GM19043 (cell line): Measurements from ENCODE around the gene ADAMTSL3.

Experiments used
- ATAC-seq: cut with Tn5 transposase; IDR thresholded peaks from one replicate; pipeline ENCODE4 v1.9.1; 2021; ENCODE audit warnings: low read depth; ENCODE audit not compliant: unreplicated experiment

The ADAMTSL3 gene

GRCh38 chr15:83855956-83856355 lies 202.0 kb downstream of the ADAMTSL3 start:
- ATAC-seq: no peak

GRCh38 chr15:83858820-83859505 lies 205.0 kb downstream of the ADAMTSL3 start:
- ATAC-seq: no peak

GRCh38 chr15:83866692-83867091 lies 212.8 kb downstream of the ADAMTSL3 start:
- no peak for ATAC-seq

DNA sequence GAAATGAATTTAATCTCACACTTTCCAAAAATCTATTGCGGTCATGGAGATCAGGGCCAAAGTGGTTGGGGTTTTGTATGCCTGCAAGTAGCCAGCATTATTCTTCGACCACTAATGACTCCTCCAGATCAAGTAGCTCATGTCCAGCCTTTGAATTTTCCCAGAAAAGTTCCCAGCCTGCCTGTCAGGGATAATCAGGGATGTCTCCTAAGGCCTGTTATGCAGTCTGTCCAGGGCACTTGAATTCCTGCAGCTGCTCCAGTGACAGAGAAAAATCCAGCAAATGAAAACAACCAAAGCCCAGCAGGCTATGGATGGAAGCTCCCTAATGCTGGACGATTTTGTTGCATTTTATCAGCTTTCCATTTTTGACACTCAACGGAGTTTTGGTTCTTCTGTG lies 215.4 kb downstream of the ADAMTSL3 start:
- no peak for ATAC-seq

- peak; percentile 62 for ATAC-seq
Measured at GRCh38 chr15:83871808-83872559, 218.1 kb downstream of the ADAMTSL3 start.

DNA sequence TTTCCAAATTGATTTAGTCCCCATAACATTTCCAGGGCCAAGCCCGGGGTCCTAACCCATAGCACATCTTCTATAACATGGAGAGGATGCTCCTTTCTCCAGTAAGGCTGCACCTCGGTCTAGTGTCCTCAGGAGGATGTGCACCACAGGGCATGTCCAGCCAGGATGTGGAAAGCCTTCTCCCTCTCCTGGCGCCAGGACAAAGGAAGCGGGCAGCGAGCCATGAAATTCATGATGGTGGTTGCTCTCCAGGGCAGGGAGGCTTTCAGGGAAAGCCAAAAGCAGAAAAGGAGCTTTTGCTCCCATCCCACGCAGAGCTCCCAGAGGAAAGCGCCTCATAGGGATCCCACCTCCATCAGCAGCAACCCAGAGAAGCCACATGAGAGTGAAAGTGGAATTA lies 220.0 kb downstream of the ADAMTSL3 start:
- ATAC-seq: no peak

GRCh38 chr15:83880529-83880928 lies 226.6 kb downstream of the ADAMTSL3 start:
- ATAC-seq: no peak

- ATAC-seq: no peak
Measured at GRCh38 chr15:83881156-83881555, 227.2 kb downstream of the ADAMTSL3 start.

DNA sequence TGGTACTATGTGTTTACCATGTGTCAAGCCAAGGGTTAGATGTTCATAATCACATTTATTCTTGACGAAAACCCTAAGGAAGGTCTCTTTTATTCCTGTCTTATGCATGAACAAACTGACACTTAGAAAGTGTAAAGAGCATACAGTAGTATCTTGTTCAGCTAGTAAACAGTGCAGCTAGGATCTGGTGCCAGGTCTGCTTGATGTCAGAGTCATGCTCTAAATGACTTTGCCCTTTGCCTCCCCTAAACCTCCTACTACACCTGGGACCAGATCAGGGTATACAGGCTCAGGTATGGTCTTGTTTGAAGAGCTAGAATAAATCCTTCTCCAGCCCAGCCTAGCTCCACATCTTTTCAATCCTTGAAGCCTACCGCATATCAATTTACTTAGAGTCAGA lies 232.4 kb downstream of the ADAMTSL3 start:
- ATAC-seq: no peak

GRCh38 chr15:83887404-83887803 lies 233.5 kb downstream of the ADAMTSL3 start:
- no peak for ATAC-seq

DNA sequence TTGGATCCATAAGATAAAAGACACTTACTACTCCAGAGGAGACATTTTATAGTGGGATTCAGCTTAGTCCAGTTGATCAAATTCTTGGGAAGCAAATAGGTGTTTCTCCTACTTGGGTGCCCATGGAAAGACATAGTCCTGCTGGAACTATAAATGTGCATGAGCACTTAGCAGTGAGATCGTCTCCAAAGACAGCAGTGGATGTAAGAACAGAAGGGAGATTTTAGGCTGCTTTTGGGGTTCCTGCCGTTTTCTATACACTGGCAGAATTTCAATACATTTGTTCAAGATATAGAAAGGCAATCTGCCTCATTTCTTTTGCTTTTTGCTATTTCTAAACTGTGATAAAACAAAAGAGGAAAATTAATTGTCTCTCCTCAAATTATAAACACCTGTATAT lies 234.0 kb downstream of the ADAMTSL3 start:
- no peak for ATAC-seq

GRCh38 chr15:83889995-83890394 lies 236.1 kb downstream of the ADAMTSL3 start:
- ATAC-seq: no peak

- ATAC-seq: no peak
Measured at GRCh38 chr15:83890587-83890986, 236.7 kb downstream of the ADAMTSL3 start.

GRCh38 chr15:83892498-83892897 lies 238.6 kb downstream of the ADAMTSL3 start:
- ATAC-seq: no peak

DNA sequence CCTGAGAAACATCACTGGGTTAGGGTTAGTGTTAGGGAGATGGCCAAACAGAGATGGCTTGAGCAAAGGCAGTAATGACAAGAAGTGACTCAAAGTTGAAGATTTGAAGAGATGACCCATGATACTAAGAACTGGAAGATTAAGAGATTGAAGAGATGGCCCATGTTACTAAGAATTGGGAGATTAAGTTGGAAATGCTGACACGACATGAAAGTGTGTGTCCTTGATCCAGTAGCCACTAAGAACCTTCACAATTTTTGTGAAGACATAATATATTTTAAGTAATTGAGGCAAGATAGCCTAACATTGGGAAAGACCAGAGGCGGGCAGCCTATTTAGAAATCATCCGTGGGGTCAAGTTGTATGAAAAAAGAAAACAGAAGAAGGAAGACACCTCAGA lies 239.4 kb downstream of the ADAMTSL3 start:
- ATAC-seq: no peak

DNA sequence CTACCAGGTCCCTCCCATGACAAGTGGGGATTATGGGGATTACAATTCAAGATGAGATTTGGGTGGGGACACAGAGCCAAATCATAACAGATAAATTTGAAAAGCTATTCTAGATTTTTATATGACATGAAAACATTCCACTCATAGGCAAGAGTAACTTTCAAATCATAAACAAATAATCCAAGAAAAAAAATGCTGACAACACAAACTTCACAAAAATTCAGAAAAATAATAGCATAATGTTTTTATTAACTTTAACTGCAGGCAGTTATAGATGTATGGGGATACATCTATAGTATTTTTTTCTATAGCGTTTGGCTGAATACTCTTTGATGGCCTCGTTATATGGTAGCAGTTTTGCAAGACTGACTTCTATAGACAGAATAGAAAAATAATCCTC lies 243.1 kb downstream of the ADAMTSL3 start:
- ATAC-seq: no peak

- no peak for ATAC-seq
Measured at GRCh38 chr15:83898361-83898760, 244.4 kb downstream of the ADAMTSL3 start.

DNA sequence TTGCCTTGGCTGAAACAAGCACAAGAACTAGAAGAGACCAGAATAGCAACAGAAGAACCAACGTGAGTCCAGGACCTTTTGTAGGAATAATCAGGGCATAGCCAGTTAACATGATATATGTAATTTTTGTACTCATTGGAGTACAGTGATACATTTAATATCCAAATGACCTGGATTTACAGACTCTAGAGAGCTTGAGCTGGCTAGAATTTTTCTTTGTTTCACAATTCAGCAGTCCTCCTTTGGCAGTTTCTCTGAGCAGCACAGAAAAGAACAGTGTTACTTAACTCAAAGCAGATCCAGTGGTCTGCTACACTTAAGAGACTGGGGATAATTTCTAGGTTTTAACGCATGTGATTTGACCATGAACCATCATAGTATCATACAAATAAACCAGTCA lies 245.7 kb downstream of the ADAMTSL3 start:
- ATAC-seq: no peak

DNA sequence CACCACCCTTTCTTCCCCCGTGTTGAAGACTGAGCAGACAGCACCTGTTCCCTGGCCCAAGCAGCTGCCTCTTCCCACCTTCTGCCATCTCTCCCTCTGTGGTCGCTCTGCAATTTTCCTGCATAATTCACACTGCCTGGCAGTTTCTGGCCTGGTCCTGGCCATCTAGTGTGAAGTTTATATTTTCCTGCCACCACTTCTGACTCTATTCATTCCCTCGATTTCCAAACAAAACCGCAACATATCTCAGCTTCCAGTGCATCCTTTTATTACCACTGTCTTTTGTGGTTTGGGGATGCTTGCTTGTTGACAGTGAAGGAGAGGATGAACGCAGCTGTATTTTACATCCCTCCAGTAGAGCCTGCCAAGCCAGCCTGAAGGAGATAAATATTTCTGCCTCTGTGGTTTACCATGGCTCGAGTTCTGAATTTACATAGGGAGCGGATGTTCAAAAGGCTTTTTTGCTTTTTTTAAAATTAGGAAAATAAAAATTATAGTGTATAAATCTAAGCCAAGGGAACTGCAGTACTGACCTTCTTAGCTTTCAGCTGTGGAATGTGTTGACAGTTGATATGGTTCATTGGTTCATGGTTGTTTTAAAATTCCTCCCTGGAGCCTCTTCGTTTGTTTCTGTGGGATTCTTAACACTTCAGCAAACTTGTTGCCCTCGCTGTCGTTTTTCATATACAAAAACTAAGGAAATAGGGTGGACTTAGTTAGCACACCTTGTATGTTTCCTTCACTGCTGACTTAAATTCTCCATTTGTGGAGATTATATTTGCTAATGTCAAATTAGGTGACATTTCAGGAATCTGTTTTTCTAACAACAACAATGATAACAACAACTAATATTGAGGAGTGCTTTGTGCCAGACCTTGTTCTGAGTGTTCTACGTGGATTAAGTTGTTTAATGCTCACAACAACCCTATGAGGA lies 250.5 kb downstream of the ADAMTSL3 start:
- ATAC-seq: no peak

DNA sequence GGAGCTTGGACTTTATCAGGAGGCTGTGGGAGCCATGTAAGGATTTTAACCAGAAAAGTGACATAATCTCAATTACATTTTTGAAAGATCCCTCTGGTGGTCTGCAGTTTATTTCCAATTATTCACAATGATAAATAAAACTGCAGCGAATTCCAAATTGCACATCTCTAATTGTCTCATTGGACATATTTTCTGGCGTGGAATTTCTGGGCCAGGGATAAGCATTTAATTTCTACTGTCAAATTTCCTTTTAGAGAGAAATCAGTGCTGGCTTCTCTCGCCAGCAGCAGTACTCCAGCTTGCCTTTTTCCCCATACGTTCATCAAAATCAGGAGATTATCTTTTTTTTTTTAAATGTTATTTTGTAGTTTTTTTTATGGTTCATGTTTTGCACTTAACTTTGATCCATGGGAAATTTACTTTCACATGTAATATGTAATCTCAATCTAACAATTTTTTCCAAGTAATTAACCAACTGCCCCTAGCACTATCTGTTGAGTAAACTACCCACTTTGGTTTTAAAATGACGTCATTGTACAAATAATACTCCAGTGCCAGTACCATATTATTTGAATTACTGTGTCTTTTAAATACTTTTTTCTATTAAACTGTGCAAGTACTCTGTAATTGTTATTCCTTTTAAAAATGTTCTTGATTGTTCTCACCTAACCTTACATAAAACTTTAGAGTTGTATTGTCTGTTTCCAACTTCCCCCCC lies 251.8 kb downstream of the ADAMTSL3 start:
- no peak for ATAC-seq

GRCh38 chr15:83911345-83911744 lies 257.4 kb downstream of the ADAMTSL3 start:
- no peak for ATAC-seq
